Measurements from ENCODE around the gene ASAP2.

Gene ASAP2

GRCh38 chr2:9279426-9279825 lies 72.8 kb downstream of the ASAP2 start:
- DNase-seq, result no peak

- no peak for DNase-seq
These were observed 73.6 kb downstream of the ASAP2 start for GRCh38 chr2:9280224-9280623.

GRCh38 chr2:9281145-9281544 lies 74.5 kb downstream of the ASAP2 start:
- DNase-seq, result no peak

GRCh38 chr2:9282128-9283112 lies 75.8 kb downstream of the ASAP2 start:
- DNase-seq, result no peak

GRCh38 chr2:9284521-9285297 lies 78.1 kb downstream of the ASAP2 start:
- no peak for DNase-seq

- no peak for DNase-seq
These were observed 78.8 kb downstream of the ASAP2 start for GRCh38 chr2:9285385-9285920.

GRCh38 chr2:9285921-9286320 lies 79.3 kb downstream of the ASAP2 start:
- DNase-seq, result no peak

GRCh38 chr2:9286554-9287399 lies 80.2 kb downstream of the ASAP2 start:
- DNase-seq, result peak; percentile 12

GRCh38 chr2:9287400-9288045 lies 80.9 kb downstream of the ASAP2 start:
- DNase-seq, result peak; percentile 96

- DNase-seq, result peak; percentile 77
These were observed 81.6 kb downstream of the ASAP2 start for GRCh38 chr2:9288233-9288632.

GRCh38 chr2:9288681-9289338 lies 82.2 kb downstream of the ASAP2 start:
- peak; percentile 43 for DNase-seq

GRCh38 chr2:9291331-9291730 lies 84.7 kb downstream of the ASAP2 start:
- DNase-seq, result peak; percentile 23

- no peak for DNase-seq
These were observed 85.3 kb downstream of the ASAP2 start for GRCh38 chr2:9291866-9292265.

GRCh38 chr2:9292426-9292825 lies 85.8 kb downstream of the ASAP2 start:
- DNase-seq, result no peak

GRCh38 chr2:9294764-9295163 lies 88.2 kb downstream of the ASAP2 start:
- no peak for DNase-seq

- DNase-seq, result no peak
These were observed 89.9 kb downstream of the ASAP2 start for GRCh38 chr2:9296559-9296958.

- no peak for DNase-seq
These were observed 90.5 kb downstream of the ASAP2 start for GRCh38 chr2:9297156-9297555.

GRCh38 chr2:9297807-9298206 lies 91.2 kb downstream of the ASAP2 start:
- DNase-seq, result no peak

GRCh38 chr2:9298583-9298982 lies 92.0 kb downstream of the ASAP2 start:
- DNase-seq, result no peak

GRCh38 chr2:9299161-9300100 lies 92.8 kb downstream of the ASAP2 start:
- DNase-seq, result no peak
